ENCODE results near the gene SLC15A4. TPM values are rescaled to one million over a fixed set of nuclear protein-coding genes. Genes with fewer than 3 reads are reported as not detected.

Gene SLC15A4
- total and polyA plus RNA-seq, 9 of the 15 experiments (the other 6 are each of a cell fraction or from before 2014, with no cell fraction given): 5.5 to 20.8 (median 10.1) TPM

GRCh38 chr12:128803788-128804187 is 20.0 kb downstream of the SLC15A4 start:
- peaks cover 6% of the 10 kb centered on the region; the same call in 2 of the 3 replicates for H3K79me2 ChIP-seq (ENCODE audit: control insufficient read depth, insufficient read depth, low read length)

More at GRCh38 chr12:128803788-128804187, 20.0 kb downstream of the SLC15A4 start:
- TF ChIP-seq ZKSCAN8 (CRISPR knock-in tag; IDR thresholded peaks at IDR 0.05) (no peak), TCFL5 (CRISPR knock-in tag; conservative IDR thresholded peaks at IDR 0.05) (no peak), MCM3 (IDR thresholded peaks at IDR 0.05) (no peak), MCM2 (IDR thresholded peaks at IDR 0.05; ENCODE audit: low read depth) (no peak), ZBTB49 (CRISPR knock-in tag; IDR thresholded peaks at IDR 0.05; ENCODE audit: borderline replicate concordance) (no peak)
- Histone ChIP-seq H3K4me1 (replicated peaks in 1 of 2; ENCODE audit: control insufficient read depth in 2 of 2, insufficient read depth in 2 of 2, low read length in 2 of 2) (no peaks in the 10 kb centered on the region), H3K36me3 (ENCODE audit: control insufficient read depth, insufficient read depth, low read length) (peaks cover 59% of the 10 kb centered on the region; the same call in 2 of the 3 replicates), H4K20me1 (replicated peaks; ENCODE audit: control insufficient read depth, insufficient read depth, low read length) (no peaks in the 10 kb centered on the region; the same call in 1 of the 2 replicates), H3K27me3 (ENCODE audit: control insufficient read depth in 2 of 2, insufficient read depth in 2 of 2, low read length in 2 of 2) (no peaks in the 10 kb centered on the region), H3K9me1 (ENCODE audit: control insufficient read depth, insufficient read depth, low read length) (no peaks in the 10 kb centered on the region), H3K4me2 (ENCODE audit: insufficient read depth, low read length) (no peak overlapping the region), H3K9ac (ENCODE audit: insufficient read depth in 1 of 2, low read depth in 2 of 2, low read length in 2 of 2) (no peak overlapping the region), H2AFZ (ENCODE audit: low read depth, low read length) (no peak overlapping the region), H3K27ac (ENCODE audit: extremely low read depth, low read depth, low read length) (no peak overlapping the region), H3K9me3 (replicated peaks; ENCODE audit: control insufficient read depth, insufficient read depth, low read depth, low read length) (no peaks in the 10 kb centered on the region), H3K4me3 (no peak overlapping the region)
- ATAC-seq (no peak), DNase-seq (ENCODE audit: extremely low read depth in 1 of 4, low spot score in 3 of 4) (no peak), FAIRE-seq (no peak)
- ChIA-PET POLR2A (no interaction called here), CTCF (ENCODE audit: low intra/inter-chr PET ratio) (no interaction called here)
- in situ Hi-C loops (cut with MboI): no loop called here
- intact Hi-C loops (cut with micrococcal nuclease): no loop called here
- no TSS peak for BruUV-seq (replicated peaks)
- WGBS (ENCODE audit: insufficient coverage, low coverage, missing lambda C conversion rate): 96% methylated on average over 9 of the region's 9 CpGs
